ENCODE data around the gene RNF213.

RNF213 gene

DNA sequence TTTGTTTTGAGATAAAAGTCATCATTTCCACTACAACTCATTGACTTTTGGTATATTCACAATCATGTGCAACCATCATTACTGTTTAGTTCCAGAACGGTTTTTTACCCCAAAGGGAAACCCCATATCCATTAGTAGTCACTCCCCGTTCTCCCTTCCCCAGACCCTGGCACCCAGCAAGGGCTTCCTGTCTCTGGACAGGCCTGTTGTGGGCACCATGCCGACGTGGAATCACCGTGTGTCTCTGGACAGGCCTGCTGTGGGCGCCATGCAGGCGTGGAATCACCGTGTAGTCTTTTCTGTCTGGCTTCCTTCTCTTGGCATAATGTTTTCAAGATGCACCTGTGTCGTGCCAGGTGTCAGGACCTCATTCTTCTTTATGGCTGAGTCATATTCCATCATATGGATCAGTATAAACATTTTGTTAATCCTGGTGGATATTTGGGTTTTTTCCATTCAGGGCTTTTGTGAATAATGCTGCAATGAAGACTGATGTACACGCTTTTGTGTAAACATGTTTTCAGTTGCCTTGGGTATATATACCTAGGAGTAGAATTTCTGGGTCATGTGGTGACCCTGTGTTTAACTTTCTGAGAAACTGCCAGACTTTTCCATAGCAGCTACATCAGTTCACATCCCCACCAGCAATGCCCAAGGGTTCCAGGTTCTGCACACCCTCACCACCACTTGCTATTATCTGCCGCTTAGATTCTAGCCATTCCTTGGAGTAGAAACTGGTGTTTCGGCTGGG is 173.4 kb downstream of the RNF213 start:
- no peak for DNase-seq (ENCODE audit: low read depth)

DNA sequence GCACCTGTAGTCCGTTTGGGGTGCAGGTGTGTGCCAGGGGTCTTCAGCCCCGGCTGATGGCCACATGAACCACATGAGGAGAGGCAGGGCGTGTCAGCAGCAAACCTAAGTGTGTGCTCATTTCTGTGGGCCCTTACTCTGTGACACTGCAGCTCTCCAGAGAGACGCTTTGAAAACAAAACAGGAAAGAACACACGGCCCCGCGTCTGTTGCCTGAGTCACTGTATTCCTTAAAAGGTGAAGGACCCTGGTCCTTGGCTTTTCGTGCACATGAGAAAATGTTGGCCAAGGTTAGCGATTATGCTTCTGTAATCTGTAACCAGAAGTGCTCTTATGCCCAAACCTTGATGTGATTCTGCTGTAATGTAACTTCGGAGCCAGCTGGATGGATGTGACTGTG is 176.9 kb downstream of the RNF213 start:
- DNase-seq (ENCODE audit: low read depth) = no peak

DNA sequence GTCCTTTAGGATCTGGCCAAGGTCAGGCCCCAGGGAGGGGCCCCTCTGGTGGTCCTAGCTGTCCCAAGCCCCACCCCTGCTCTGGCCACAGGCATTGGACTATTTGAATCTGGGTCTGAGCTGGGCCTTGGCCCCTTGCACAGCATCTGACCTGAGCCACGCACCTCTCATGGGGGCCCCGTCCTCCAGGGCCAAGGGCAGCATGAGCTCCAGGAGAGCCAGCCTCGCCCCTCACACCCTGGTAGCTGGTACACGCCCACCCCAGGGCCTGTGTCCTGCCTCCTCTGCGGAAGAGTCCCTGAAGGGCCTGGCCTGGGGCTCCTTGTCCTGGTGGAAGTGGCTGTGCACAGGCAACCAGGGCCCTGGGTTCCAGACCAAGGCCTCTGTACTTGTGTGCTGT is 178.2 kb downstream of the RNF213 start:
- no peak for DNase-seq (ENCODE audit: low read depth)

DNA sequence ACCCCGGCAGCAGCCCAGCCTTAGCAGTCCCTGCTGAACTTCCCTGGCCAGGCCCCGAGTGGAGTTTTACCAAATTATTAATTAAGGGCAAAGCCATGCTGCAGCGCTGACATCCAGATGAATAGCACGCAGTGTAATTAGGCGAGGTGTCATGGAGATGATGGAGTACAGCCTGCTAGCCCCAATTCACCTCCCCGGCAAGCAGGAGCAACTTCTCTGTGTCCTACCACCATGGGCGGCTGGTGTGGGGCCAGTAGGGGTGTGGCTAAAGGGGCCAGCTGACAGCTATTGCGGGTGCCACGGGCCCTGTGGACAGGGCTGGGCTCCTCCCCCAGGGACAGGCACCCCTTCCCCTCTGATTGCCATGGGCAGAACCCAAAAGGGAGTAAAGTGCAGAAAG is 178.8 kb downstream of the RNF213 start:
- no peak for DNase-seq (ENCODE audit: low read depth)

DNA sequence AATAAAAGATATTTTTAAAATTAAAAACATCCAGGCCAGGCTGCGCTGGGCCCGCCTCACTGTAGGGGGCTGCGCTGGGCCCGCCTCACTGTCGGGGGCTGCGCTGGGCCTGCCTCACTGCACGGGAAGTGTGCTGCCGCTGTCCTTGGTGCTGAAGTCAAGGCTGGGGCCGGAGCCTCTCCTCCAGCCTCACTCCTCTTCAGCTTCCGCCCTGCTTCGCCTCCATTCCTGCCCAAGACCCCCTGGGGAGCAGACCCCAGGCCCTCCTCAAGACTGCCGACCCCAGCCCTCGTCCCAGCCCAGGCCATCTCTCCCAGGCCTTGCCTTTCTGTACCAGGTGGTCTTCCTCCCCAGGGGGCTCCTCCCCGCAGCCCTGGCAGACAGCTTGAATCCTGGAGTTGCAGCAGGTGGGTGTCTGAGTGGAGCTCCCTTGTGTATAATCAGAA is 180.5 kb downstream of the RNF213 start:
- DNase-seq (ENCODE audit: low read depth) = peak; percentile 17

DNA sequence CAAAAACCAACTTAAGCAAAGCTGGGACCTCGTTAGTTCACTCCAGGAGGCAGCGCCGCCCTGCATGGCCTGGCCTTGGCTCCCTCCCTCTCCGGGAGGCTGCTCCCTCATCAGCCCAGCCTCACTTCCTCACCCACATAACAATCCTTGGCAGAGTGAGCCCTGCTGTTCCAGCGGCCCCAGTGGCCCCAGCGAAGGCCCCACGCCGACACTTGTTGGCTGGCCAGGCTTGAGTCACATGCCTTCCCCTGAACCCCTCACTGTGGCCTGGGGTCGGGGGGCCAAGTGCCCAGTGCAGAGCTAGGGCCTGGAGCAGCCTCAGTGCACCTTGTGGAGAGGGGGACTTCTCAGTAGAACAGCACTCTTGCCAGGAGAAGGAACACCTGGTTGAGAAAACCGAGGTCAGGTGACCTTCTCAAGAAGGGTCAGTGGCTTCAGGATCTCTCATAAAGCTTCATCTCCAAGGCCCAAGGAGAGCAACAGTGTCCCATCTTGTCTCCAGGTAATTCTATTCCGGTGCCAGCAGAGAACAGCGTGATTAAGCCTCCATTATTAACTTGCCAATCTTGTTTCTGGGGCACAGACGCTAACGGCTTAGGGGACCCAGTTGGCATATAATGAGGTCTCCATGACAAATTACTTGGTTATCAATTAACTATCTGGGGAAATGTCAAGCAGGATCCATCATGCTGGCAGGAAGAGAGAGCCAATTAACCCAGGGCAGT is 181.1 kb downstream of the RNF213 start:
- no peak for DNase-seq (ENCODE audit: low read depth)

DNA sequence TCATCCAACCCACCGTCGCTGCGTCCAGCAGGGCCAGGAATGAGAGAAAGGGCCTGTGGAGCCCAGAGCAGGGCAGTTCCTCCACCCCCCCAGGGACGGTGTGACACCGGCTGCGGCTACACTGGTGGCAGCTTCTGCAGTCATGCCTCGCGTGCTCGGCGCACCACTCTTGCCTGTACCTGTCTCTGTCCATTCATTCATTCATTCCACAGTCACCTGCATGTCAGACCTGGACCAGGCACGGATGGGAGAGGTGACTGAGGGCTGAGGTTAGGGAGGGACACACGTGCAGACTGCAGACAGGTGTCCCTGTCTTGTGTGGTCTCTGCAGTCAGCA is 181.6 kb downstream of the RNF213 start:
- DNase-seq (ENCODE audit: low read depth) = no peak

DNA sequence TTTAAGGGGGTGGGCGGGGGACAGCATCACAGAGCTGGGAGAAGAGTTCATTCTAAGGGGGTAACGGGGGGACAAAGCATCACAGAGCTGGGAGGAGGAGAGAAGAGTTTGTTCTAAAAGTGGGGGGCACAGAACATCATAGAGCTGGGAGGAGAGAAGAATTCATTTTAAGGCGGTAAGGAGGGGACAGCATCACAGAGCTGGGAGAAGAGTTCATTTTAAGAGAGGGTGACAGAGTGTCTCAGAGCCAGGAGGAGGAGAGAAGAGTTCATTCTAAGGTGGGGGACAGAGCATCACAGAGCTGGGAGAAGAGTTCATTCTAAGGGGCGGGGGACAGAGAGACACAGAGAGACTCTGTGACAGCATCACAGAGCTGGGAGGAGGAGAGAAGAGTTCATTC is 182.1 kb downstream of the RNF213 start:
- DNase-seq (ENCODE audit: low read depth) = no peak

DNA sequence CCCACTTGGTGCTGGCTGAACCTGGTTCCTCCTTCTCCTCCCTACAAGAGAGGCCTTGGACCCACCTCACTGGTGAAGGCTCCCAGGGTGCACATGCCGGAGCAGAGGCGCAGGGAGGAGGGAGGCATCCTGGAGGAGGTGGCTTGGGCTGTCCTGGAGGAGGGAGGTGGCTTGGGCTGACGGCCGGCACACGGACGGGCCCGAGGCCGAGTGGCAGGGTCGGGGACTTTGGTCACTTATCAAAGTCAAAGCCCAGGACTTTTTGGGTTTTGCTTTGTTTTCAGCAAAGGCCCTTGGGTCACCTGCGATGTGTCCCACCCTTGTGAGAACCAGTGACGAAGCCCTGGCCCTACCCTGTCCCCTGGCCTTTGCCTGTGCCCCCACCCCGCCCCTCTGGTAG is 182.8 kb downstream of the RNF213 start:
- DNase-seq (ENCODE audit: low read depth) = no peak

DNA sequence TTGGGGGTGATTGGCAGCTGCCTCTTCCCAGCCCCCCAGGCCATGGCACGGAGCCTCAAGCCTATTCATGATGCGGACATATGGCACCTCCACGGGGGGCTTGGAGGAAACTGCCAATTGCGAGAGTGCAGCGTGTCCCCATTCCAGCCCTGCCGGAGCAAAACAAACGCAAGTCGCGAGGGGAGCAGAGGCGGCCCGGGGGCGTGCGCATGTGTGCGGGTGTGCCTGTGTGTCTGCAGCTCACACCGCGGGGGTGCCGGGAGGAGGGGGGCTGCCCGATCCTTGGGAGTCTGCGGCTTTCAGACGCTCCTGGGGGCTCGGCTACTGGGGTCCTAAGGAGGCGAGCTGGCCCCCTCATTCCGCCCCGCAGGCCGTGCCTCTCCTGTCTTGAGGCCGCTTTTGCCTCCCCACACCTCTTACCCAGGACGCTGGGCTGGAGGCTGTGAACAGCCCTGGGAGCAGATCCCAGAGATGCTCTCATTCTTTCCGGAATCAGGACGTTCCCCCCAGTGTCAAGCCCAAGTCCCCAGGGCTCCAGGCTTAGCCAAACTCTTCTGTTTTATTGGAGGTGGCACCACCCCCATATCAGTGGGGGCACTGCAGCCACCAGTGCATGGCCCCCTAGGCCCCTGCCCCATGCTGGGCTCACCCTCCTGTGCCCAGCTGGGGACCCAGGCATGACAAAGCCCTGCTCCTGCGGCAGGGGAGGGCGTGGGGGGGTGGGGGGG is 183.4 kb downstream of the RNF213 start:
- no peak for DNase-seq (ENCODE audit: low read depth)

DNA sequence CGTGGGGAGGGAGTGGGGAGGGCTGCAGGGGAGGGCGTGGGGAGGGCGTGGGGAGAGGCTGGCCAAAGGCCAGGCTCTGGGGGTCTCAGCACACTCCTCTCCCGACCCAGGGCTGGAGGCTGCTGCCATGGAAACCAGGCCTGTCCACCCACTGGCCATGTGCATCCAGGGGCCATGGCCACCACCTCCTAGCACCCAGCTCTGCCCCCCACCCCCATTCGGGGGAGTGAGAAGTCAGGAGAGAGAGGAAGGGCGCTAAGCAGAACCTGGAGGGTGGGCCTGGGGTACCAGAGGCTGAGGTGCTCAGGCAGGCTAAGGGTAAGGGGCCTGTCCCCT is 184.0 kb downstream of the RNF213 start:
- DNase-seq (ENCODE audit: low read depth) = no peak

DNA sequence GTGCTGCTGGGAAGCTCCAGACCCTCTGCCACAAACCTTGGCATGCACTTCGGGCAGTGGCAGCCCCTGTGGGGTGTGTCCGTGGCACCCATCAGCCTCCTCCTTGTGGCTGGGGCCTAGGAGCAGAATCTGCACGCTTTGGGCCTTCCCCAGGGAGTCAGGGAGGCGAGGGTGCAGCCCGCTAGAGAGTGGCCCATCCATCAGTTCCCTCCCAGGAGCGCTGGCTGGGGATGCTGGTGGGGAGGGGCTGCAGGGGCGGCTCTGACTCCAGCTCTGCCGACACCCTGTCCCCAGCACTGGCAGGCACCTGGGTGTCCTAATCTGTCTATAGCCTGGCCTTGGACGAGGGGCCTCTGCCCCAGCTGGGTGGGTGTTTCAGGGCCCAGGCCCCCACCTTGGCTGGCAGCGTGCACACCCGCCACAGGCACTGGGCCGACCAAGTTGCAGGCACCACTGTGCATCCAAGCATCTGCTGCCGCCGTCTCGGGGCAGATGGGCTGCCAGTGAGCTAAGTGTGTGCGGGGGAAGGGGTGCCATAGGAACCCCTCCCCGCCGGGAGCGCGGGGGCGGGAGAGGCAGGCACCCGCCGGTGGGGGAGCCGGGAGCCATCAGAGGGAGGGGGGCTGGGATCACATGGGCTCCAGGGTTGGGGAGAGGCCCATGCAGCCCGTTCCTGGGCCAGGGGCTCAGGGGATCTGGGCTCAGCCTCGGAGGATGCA is 184.5 kb downstream of the RNF213 start:
- DNase-seq (ENCODE audit: low read depth) = no peak

DNA sequence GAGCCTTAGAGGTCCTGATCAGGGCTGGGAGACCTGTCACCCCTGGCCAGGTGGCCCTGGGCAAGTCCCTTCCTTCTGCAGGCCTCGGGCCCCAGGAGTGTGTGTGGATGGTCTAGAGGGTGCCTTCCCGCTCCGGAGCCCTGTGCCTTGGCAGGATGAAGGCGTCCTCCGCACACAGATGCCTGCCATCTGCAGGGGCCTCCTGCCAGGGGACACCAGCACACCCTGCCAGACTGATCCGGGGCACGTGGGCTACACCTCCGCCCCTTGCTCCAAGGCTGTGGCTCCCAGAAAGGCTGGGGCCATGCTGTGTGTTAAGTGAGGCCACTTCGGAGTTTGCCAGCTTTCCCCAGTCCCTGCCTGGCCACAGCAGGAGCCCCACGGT is 185.1 kb downstream of the RNF213 start:
- no peak for DNase-seq (ENCODE audit: low read depth)

DNA sequence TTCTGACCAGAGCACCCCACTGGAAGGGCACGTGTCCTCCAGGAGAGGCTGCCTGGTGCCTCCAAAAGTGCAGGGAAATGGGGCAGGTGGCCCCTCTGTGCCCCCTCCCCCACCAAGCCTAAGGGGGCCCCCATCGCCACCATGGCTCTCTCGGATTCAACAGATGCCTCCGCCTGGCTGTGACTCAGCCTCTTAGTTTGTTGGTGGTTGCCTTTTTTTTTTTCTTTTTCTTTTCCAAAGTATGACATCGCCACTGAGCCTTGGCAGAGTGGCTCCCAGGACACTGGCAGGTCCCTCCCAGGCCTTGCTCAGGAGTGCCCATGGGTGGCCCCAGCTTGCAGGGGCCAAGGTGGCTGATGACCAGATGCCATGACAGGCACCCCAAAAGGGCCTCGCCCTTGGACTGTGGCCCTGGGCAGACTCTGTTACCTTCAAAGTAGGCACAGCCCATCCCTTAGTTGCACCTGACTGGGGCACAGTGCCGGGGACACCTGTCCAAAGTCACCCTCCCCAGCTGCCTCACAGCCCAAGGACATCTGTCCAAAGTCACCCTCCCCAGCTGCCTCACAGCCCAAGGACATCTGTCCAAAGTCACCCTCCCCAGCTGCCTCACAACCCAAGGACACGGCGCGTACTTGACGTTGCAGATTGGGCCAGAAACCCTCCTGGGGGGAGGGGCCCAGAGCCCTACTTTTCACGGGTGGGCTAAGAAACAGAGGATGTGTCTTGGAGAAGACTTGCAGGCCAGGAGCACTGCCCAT is 186.2 kb downstream of the RNF213 start:
- no peak for DNase-seq (ENCODE audit: low read depth)

DNA sequence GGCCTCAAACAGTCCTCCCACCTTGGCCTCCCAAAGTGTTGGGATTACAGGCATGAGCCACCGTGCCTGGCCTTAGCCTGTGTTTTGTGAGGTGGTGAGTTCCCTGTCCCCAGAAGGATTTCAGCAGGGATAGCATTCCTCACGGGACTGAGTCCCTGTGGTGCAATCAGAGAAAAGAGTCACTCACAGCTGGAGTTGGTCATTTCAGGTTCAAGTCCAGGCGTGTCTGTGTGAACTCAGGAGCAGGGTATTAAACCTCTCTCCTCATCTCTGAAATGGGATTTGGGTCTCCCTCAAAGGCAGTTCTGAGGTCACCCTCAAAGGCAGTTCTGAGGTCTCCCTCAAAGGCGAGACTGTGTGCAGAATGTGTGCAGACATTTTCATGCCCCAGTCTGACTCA is 187.1 kb downstream of the RNF213 start:
- DNase-seq (ENCODE audit: low read depth) = no peak

Data from activated T-helper 9 cell treated with anti-CD3 and anti-CD28 coated beads, Interleukin-2, amount 50 U/mL, for 16 hours (primary cell).